GM21515 (cell line): ENCODE measurements around the gene CACNA2D1.
"Not testable (repeated sequence)": the region's sequence is repeated elsewhere in the genome, so short reads cannot be mapped to it uniquely, and the experiment has no call there.

Experiments
- ATAC-seq: cut with Tn5 transposase; IDR thresholded peaks from one replicate; pipeline ENCODE4 v1.9.1; 2021; ENCODE audit not compliant: unreplicated experiment

Gene CACNA2D1

DNA sequence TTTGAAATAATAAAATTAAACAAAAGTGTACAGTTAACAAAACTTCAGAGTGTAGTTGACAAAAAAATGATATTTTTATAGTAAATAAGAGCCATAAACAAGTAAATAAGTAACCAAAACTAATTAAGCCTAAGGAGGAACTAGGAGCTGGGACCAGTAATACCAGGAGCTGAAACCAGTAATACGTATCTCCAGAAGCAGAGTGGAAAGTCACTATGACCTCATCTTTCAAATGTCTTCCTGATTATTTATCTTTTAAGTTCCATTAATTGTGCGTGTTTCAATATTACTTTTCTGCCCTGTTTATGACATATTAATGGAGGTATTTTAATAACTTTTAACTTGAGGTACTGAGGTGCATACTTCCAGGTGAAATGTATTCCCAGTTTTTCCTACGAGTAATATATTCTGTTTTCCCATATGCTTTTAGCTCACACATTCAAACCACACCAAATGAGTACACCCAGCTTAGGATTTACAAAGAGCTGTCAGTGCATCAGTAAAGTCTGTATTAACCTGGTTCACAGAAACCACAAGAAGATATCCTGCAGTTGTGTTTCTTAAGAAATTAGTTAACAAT, 390.0 kb downstream of the CACNA2D1 start:
- no peak for ATAC-seq

- ATAC-seq = no peak
These were observed 392.0 kb downstream of the CACNA2D1 start for GRCh38 chr7:82051601-82052000.

DNA sequence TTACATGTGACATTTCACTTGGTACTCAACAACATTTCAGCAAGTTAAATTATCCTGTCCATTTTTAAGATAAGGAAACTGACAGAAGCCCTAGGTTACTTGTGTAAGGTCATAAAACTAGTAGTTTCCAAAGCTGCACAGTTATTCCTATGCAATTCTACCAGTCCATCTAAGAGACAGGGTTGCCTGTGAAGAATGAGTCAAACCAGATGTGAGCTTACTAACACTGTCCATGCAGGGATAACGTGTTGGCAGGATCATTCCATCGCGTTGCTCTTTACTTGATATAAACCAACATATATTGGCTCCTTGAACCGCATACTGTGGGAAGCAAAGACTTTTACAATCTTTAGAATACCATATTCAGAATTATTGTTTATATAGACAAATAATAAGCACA, 392.8 kb downstream of the CACNA2D1 start:
- ATAC-seq = no peak

GRCh38 chr7:82049891-82050533, 393.6 kb downstream of the CACNA2D1 start:
- no peak for ATAC-seq

GRCh38 chr7:82049442-82049841, 394.1 kb downstream of the CACNA2D1 start:
- no peak for ATAC-seq

DNA sequence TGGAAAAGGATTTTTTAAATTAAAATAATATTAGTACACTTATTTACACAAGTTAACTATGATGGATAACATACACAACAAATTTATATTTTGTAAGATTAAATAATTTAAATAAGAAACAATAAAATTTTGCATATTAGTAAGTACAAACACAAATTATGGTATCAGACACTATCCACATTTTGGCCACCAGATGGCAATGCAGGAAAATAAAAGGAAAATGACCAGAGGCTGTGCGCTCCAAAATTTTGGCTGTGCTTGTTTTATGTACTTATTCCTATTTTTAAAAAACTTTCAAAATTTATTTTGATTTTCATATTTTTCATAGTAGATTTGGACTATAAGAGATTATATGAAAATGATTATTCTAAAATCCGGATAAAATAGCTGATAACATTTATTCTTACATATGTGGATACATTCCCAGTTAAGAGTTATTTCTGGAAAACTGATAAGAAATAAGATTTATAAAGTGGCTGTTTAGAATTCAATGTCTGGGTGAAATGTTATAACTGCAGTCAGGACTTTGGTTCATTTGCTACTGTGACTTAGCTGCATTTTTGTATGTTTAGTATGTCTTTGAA, 399.0 kb downstream of the CACNA2D1 start:
- peak; percentile 62 for ATAC-seq

DNA sequence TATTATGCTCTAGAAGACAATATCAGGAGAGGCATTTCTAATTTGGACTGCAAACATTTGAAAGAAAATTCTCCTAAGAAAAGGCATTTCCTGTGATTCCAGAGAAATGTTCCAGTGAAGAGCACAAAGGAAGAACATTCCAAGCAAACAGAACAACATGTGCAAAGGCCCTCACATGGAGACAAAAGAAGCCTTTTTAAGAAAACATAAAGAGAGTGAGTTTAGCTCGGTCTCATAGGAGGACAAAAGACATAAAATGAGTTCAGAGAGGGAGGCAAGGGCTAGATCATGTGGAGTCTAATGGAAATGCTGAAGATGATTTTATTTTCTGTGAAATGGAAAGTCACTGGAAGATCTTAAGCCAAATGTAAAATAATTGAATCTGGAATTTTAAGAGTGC, 404.0 kb downstream of the CACNA2D1 start:
- no peak for ATAC-seq

- no peak for ATAC-seq
These were observed 407.3 kb downstream of the CACNA2D1 start for GRCh38 chr7:82036146-82036886.

DNA sequence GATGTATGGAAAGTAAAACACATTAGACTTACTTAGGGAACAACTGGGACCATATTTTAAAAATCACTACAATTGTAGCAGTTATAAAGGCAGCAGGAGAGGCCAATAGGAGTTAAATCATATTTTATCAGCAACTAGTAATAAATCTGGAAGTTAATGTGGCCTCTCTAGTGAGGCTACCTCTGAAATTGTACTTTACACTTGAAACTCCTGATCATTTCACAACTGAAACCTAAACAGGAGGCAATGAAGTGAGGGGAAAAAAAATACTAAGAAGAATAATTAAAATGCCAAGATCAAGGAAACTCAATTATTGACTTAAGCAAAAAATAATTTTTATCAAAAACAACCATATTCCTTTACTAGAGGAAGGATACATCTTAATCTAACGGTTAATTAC, 408.1 kb downstream of the CACNA2D1 start:
- no peak for ATAC-seq

- no peak for ATAC-seq
These were observed 410.7 kb downstream of the CACNA2D1 start for GRCh38 chr7:82032901-82033300.

DNA sequence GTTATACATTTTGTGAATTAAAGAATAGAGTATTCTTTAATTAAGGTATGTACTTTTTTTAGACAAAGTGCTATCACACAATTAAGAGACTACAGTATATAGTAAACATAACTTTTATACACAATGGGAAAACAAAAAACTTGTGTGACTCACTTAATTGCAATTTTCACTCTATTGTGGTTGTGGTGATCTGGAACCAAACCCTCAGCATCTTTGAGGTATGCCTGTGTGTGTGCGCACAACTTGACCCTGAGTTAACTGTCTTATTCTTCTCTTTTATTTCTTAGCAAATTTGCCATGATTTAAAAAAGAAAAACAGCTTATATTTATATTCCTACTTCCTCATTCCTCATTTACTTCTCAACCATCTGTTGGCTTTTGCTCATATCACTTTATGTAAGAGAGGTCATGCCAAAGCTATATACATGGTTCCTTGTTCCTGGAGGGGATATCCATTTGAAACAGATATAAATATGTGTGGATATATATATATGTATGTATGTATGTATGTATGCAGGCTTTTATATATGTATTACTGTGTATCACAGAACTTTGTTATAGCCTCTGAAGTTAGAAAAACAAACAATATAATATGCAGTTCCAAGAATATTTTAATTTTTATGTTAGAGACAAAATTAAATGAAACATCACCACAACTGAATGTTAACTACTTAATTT, 414.2 kb downstream of the CACNA2D1 start:
- ATAC-seq = no peak

GRCh38 chr7:82028097-82028496, 415.5 kb downstream of the CACNA2D1 start:
- no peak for ATAC-seq

DNA sequence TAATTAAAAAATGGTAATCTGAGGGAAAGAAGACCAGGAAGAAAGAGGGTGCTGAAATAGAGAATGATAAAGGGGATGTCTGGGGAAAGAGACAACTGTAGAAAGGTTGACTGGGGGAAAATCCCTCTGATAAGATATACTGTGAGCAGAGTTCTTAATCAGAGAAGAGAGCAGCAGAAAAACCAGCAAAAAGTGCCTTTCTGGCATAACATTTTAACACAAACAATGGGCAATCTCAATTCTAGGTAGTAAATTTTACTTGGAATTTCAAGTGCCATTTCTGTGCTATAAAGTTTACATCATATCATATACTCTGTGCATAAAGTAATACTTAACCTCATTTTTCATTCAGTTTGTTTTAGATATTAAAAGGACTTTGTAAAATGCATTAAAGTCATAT, 421.9 kb downstream of the CACNA2D1 start:
- no peak for ATAC-seq

DNA sequence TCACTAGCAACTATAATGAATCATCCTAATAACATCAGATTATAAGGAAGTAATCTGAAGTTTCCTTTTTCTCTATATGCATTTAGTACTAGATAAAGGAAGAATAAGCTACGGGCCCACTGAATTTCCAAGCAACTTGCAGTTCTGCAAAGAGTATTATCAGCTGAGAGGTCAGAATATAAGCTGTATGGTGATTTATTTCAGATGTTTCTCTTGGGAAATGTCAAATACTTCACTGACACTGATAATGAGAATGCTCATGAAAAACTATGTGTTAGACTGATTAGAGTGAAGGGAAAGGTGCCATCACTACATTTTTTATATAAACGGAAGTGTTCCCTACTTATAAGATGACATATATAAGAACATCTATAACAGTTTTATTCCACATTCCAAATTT, 422.5 kb downstream of the CACNA2D1 start:
- no peak for ATAC-seq

DNA sequence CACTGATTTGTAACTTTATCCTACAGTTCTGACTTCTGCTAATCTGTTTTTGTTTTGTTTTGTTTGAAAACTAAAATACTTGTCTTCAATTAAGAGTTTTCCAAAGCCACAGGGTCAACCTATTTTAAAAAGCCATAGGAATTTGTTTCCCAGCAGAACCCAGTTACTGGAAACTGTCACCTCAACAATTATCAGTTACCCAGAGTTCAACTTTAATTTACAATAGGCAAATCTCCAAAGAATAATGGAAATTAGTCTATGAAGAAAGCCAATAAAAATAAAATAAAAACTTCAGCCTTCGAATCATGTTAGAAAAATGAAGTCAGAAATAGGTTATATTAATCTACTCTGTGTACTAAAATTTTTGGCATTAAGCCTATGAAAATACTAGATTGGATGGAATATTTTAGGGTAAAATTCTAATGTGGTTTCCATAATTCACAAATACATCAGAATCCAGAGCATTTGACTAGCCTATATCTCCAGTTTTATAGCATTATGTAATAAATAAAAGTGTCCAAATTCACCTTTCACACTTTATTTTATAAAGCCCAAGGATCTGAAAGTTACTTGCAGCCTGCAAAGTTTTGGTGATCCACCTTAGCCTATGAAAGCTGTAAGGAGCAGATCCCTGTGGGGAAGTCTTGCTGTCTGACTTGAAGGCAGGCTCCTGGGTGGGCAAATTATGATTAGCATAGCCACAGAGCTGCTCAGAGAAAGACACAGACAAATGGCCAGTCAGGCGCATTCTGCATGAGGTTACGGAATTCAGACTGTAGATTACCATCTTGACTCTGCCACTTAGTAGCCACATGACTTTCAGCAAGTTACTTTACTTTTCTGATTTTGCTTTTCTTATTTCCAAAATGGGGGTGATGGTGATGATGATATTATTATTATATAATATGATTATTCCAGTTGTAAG, 423.8 kb downstream of the CACNA2D1 start:
- ATAC-seq = no peak

DNA sequence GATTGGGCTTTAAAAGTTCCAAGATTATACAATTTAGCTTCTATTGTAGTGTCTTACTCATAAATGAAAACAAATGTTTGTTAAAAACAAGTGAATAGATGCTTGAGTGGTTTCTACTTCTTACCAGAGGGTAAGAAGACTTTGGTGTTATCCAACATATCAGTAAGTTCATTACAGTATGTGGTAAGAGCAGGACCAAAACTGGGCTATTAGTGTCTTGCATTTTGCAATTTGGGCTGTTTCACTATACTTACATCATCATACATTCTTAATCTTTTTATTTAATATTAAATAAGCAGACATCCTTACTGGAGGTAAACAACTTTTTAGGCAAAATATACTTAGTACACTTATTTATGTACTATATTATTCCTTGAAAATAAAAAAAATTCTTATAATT, 425.4 kb downstream of the CACNA2D1 start:
- ATAC-seq = no peak

GRCh38 chr7:82017334-82017943, 426.1 kb downstream of the CACNA2D1 start:
- ATAC-seq = no peak

GRCh38 chr7:82015751-82016150, 427.8 kb downstream of the CACNA2D1 start:
- no peak for ATAC-seq

DNA sequence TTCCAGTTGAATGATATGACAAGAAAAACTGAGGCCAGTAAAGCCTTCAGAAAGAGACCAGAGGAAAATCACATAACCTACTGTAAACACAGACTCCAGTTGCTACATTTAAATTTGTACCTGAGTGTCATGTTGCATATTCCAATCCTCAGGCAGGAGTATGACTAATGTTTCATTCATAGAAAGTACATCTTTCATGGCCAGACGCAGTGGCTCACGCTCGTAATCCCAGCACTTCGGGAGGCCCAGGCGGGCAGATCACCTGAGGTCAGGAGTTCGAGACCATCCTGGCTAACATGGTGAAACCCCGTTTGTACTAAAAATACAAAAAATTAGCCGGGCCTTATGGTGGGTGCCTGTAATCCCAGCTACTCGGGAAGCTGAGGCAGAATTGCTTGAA, 429.0 kb downstream of the CACNA2D1 start:
- not testable (repeated sequence) for ATAC-seq

- ATAC-seq = no peak
These were observed 431.1 kb downstream of the CACNA2D1 start for GRCh38 chr7:82012453-82012852.
